Cardiac muscle cell (in vitro differentiated cells and primary cell): Measurements from ENCODE around the gene PAXIP1. TPM values are rescaled to one million over a fixed set of nuclear protein-coding genes. Genes with fewer than 3 reads are reported as not detected.
A peak's percentile ranks its signal among the peaks of the same experiment; 100 is the strongest.

Experiments
- DNase-seq, 2 donors: peaks; one replicate each; pipeline versions ENCODE4 v3.0.0 to v3.0.0-alpha.2; 2010 to 2017; ENCODE audit warnings: low read depth in 1 of 2, low spot score in 1 of 2
- H3K27ac ChIP-seq: fragments of 200-600 bp; sonication (generic); 2 replicates; pipeline ENCODE4 v1.5.1; 2016
- H3K27me3 ChIP-seq: fragments of 200-600 bp; sonication (generic); 2 replicates; pipeline ENCODE4 v1.6.0; 2016; ENCODE audit warnings: control low read depth
- H3K36me3 ChIP-seq: fragments of 200-600 bp; sonication (generic); 2 replicates; pipeline ENCODE4 v1.5.1; 2016; ENCODE audit warnings: control low read depth
- H3K4me1 ChIP-seq: fragments of 200-600 bp; sonication (generic); 2 replicates; pipeline ENCODE4 v1.8.1; 2017; ENCODE audit warnings: low read depth, mild to moderate bottlenecking, mixed run types
- H3K4me3 ChIP-seq: fragments of 200-600 bp; sonication (generic); 2 replicates; pipeline ENCODE4 v1.5.1; 2016; ENCODE audit warnings: mild to moderate bottlenecking
- H3K9me3 ChIP-seq: fragments of 200-600 bp; sonication (generic); 2 replicates; pipeline ENCODE4 v1.5.1; 2017; ENCODE audit warnings: low read depth, mild to moderate bottlenecking, control low read depth
- polyA plus RNA-seq: library from polyadenylated mRNA; unstranded; fragments of >200 nt; fragmentation: Nextera tagmentation; extraction: Ambion mirVana; gene quantifications from 2 replicates; pipeline ENCODE4 v1.2.1, GENCODE V29; 2016
- total RNA-seq: library from RNA; depleted of rRNA; stranded (reverse); fragments of >200 nt; gene quantifications from 2 replicates; pipeline ENCODE4 v1.2.3, GENCODE V29; 2016
- TF ChIP-seq, protein P1 (sequence below): IDR thresholded peaks from 2 replicates; pipeline ENCODE4 v1.5.1; 2012; ENCODE audit warnings: low read depth, mild to moderate bottlenecking, low read length

Gene PAXIP1
- total and polyA plus RNA-seq, 2 experiments from 2014 or later = 3.7 to 11.2 TPM

DNA sequence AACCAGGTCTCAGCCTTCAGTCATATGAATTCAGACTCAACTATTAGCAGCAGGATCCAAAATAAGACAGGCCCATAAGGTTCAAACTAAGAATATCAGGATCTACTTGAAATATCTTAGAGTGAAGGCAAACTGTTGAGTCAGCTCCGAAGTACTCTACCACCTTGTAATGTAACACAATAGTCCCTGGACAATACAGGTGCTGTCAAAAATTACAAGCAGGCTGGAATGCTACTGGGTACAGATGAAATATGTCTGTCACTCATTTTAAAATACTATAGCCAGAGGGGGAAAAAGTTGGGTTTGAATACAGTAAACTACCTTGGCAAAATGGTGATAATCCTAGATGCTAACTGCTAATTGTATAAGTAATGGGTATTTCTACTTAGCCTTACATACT is 6.8 kb downstream of the PAXIP1 start:
- TF ChIP-seq, protein P1, sequence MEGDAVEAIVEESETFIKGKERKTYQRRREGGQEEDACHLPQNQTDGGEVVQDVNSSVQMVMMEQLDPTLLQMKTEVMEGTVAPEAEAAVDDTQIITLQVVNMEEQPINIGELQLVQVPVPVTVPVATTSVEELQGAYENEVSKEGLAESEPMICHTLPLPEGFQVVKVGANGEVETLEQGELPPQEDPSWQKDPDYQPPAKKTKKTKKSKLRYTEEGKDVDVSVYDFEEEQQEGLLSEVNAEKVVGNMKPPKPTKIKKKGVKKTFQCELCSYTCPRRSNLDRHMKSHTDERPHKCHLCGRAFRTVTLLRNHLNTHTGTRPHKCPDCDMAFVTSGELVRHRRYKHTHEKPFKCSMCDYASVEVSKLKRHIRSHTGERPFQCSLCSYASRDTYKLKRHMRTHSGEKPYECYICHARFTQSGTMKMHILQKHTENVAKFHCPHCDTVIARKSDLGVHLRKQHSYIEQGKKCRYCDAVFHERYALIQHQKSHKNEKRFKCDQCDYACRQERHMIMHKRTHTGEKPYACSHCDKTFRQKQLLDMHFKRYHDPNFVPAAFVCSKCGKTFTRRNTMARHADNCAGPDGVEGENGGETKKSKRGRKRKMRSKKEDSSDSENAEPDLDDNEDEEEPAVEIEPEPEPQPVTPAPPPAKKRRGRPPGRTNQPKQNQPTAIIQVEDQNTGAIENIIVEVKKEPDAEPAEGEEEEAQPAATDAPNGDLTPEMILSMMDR = no peak

DNA sequence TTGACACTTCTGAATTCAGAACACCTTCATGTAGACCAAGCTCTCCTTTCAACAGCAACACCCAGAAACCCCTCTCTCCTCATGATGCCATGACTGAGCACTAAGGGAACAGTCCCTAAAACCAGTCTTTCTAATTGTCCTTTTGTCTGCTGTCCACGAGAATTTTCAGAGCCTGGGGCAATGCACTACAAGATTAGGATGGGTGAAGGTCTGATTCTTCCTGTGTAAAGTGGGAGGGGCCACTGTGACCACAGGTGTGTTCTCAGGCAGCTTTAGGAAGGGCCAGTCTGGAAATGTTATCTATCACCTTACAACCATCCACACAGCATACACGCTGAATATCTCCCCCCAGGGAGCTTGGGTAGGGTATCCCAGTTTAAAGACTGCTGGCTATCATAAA is 7.9 kb downstream of the PAXIP1 start:
- Histone ChIP-seq H3K4me3 (no peak overlapping the region), H3K27ac (no peak overlapping the region), H3K9me3 (no peaks in the 10 kb centered on the region), H3K27me3 (no peaks in the 10 kb centered on the region), H3K4me1 (no peaks in the 10 kb centered on the region), H3K36me3 (peaks cover 41% of the 10 kb centered on the region)
- no peak for DNase-seq
- TF ChIP-seq, protein P1 = no peak

More for the DNA sequence above, 6.8 kb downstream of the PAXIP1 start:
- peaks cover 34% of the 10 kb centered on the region for H3K36me3 ChIP-seq
- H3K4me3 ChIP-seq = no peak overlapping the region
- H3K4me1 ChIP-seq = no peaks in the 10 kb centered on the region
- no peak overlapping the region for H3K27ac ChIP-seq
- no peaks in the 10 kb centered on the region for H3K9me3 ChIP-seq
- H3K27me3 ChIP-seq = no peaks in the 10 kb centered on the region
- no peak for DNase-seq

DNA sequence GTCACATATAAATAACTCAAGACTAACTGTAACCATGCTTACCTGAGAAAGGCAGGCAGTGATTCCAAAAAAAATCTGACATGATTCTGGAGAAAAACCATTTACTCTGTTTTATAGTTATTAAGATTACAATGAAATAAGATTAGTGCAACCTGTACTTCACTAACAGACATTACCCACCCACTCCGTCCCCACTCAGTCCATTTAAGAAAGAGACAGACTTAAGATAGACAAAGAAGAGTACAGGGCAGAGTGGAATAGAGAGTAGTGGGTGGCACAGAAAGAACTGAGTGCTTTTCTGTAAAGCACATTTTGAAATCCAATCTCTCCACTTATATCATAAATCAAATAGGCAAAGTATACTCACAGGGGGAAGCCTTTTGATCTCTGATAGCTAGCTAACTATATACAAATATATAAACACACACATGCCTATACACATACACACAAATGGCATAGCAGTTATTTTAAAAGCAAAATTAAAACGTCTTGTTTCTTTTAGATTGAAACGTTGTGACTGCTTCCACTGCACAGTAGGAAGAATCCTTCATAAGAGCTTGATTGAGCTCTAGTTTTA is 11.9 kb downstream of the PAXIP1 start:
- no peaks in the 10 kb centered on the region for H3K27me3 ChIP-seq
- H3K27ac ChIP-seq = no peak overlapping the region
- no peaks in the 10 kb centered on the region for H3K4me1 ChIP-seq
- H3K36me3 ChIP-seq = peaks cover 29% of the 10 kb centered on the region
- H3K9me3 ChIP-seq = no peaks in the 10 kb centered on the region
- TF ChIP-seq, protein P1 = no peak
- DNase-seq = no peak
- no peak overlapping the region for H3K4me3 ChIP-seq

DNA sequence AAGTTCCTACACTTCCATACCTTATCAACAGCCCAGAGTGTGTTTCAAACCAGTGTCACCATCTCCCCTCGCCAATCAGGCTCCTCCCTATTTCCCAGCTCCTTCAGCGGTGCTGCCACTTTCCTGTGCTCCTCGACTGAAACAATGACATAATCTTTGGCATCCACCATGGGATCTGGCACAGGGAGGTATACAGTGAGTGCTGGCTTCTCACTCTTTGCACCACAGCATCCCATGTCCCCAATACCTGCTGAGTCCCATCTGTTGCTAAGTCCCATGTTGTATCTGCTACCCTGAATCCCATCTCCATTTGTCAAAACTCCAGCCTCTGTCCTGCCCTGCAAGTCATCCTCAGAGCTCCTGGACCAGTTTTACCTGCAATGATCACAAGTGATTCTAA is 15.4 kb downstream of the PAXIP1 start:
- TF ChIP-seq, protein P1 = no peak
- Histone ChIP-seq H3K4me3 (no peak overlapping the region), H3K27me3 (no peaks in the 10 kb centered on the region), H3K4me1 (no peaks in the 10 kb centered on the region), H3K36me3 (peaks cover 23% of the 10 kb centered on the region), H3K27ac (no peak overlapping the region), H3K9me3 (no peaks in the 10 kb centered on the region)
- no peak for DNase-seq

DNA sequence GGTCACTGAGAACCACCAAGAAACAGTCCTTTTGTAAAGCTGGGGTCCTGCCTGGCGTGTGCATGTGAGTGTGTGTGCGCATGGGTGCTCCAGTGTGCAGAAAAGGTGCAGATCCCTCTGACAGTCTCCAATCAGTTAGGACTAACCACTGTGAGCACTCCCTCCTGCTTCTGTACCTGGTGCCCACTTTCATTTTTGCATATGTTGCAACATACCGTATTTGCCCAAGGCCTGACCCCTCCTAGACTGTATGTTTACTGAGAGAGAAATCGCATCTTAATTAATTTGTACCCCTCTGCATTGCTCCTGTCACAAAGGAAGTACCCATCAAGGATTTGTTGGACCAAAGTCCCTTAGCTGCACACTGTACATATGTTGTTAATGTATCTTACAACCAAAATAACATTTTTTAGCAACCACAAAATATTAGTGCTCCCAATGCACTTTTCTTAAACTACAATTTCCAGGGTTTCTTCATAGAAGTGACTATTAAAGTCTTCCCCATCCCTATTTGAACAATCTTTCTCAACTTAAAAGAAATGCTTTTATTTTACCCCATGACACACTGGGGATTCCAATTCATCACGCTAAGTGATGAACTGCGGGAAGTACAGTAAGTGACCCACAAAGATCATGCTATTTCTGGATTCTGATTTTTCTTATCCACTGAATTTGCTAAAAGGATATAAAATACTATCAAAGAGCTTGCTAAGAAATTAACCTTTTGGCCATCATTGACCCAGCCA is 16.6 kb downstream of the PAXIP1 start:
- H3K9me3 ChIP-seq = no peaks in the 10 kb centered on the region
- DNase-seq = no peak
- peak overlapping the region; percentile 8 for H3K27ac ChIP-seq
- H3K27me3 ChIP-seq = no peaks in the 10 kb centered on the region
- H3K4me3 ChIP-seq = no peak overlapping the region
- TF ChIP-seq, protein P1 = no peak
- H3K4me1 ChIP-seq = no peaks in the 10 kb centered on the region
- H3K36me3 ChIP-seq = peaks cover 22% of the 10 kb centered on the region
